ENCODE data around the gene PPP1R13L. TPM values are rescaled to one million over a fixed set of nuclear protein-coding genes. Genes with fewer than 3 reads are reported as not detected.

Gene PPP1R13L
- total RNA-seq, 1 donor from 2014 or later: 111 TPM

GRCh38 chr19:45350477-45351058, 54.3 kb downstream of the PPP1R13L start:
- no peaks in the 10 kb centered on the region for H3K27me3 ChIP-seq
- H3K4me3 ChIP-seq: no peak overlapping the region
- DNase-seq (ENCODE audit: extremely low spot score in 2 of 2): no peak
- H3K9me3 ChIP-seq: no peaks in the 10 kb centered on the region
- peaks cover 1% of the 10 kb centered on the region for H3K4me1 ChIP-seq
- intact Hi-C loops (cut with DNase I): no loop called here
- H3K36me3 ChIP-seq: peaks cover 0 to 13% of the 10 kb centered on the region in 2 donors
- no peak overlapping the region for H3K27ac ChIP-seq
- TF ChIP-seq CTCF (IDR thresholded peaks at IDR 0.05): no peak

- H3K4me1 ChIP-seq: peaks cover 7% of the 10 kb centered on the region
- no peak overlapping the region for H3K4me3 ChIP-seq
- H3K36me3 ChIP-seq: peaks cover 0 to 13% of the 10 kb centered on the region in 2 donors
- H3K9me3 ChIP-seq: no peaks in the 10 kb centered on the region
- intact Hi-C loops (cut with DNase I): no loop called here
- H3K27ac ChIP-seq: no peak overlapping the region
- TF ChIP-seq POLR2AphosphoS5 (IDR thresholded peaks at IDR 0.05; ENCODE audit: insufficient read depth in 1 of 2, low read depth in 1 of 2): no peak
- no peak for TF ChIP-seq CTCF (IDR thresholded peaks at IDR 0.05)
- no peak for TF ChIP-seq POLR2A (IDR thresholded peaks at IDR 0.05)
- no peaks in the 10 kb centered on the region for H3K27me3 ChIP-seq
- DNase-seq (ENCODE audit: extremely low spot score in 2 of 2): no peak
These were observed 55.4 kb downstream of the PPP1R13L start for GRCh38 chr19:45349430-45349941.

- no peak for DNase-seq (ENCODE audit: extremely low spot score in 2 of 2)
- Histone ChIP-seq H3K4me1 (peaks cover 7% of the 10 kb centered on the region), H3K36me3 (peaks cover 0 to 13% of the 10 kb centered on the region in 2 donors), H3K9me3 (no peaks in the 10 kb centered on the region), H3K27ac (no peak overlapping the region), H3K4me3 (no peak overlapping the region), H3K27me3 (no peaks in the 10 kb centered on the region)
- TF ChIP-seq POLR2A (IDR thresholded peaks at IDR 0.05) (no peak), POLR2AphosphoS5 (IDR thresholded peaks at IDR 0.05; ENCODE audit: insufficient read depth in 1 of 2, low read depth in 1 of 2) (no peak)
- intact Hi-C loops (cut with DNase I): no loop called here
These were observed 55.8 kb downstream of the PPP1R13L start for GRCh38 chr19:45349126-45349415.

GRCh38 chr19:45348367-45349125, 56.3 kb downstream of the PPP1R13L start:
- intact Hi-C loops (cut with DNase I): no loop called here
- H3K4me3 ChIP-seq: no peak overlapping the region
- no peaks in the 10 kb centered on the region for H3K27me3 ChIP-seq
- H3K27ac ChIP-seq: no peak overlapping the region
- H3K36me3 ChIP-seq: peaks cover 0 to 13% of the 10 kb centered on the region in 2 donors
- TF ChIP-seq CTCF (IDR thresholded peaks at IDR 0.05) (no peak), POLR2A (IDR thresholded peaks at IDR 0.05) (no peak), POLR2AphosphoS5 (IDR thresholded peaks at IDR 0.05; ENCODE audit: insufficient read depth in 1 of 2, low read depth in 1 of 2) (no peak)
- peaks cover 7% of the 10 kb centered on the region for H3K4me1 ChIP-seq
- H3K9me3 ChIP-seq: no peaks in the 10 kb centered on the region
- DNase-seq (ENCODE audit: extremely low spot score in 2 of 2): no peak

- H3K36me3 ChIP-seq: peaks cover 0 to 13% of the 10 kb centered on the region in 2 donors
- intact Hi-C loops (cut with DNase I): no loop called here
- DNase-seq (ENCODE audit: extremely low spot score in 2 of 2): no peak
- no peaks in the 10 kb centered on the region for H3K9me3 ChIP-seq
- H3K27ac ChIP-seq: no peak overlapping the region
- H3K4me1 ChIP-seq: peaks cover 7% of the 10 kb centered on the region
- H3K4me3 ChIP-seq: no peak overlapping the region
- no peak for TF ChIP-seq POLR2A (IDR thresholded peaks at IDR 0.05)
- peak in 1 of 2 donors; percentile 3 for TF ChIP-seq POLR2AphosphoS5 (IDR thresholded peaks at IDR 0.05; ENCODE audit: insufficient read depth in 1 of 2, low read depth in 1 of 2)
- no peaks in the 10 kb centered on the region for H3K27me3 ChIP-seq
These were observed 57.1 kb downstream of the PPP1R13L start for GRCh38 chr19:45347570-45348366.

All from vagina (tissue), 2 donors.